Calu3 (cell line): ENCODE measurements around the gene SHISA2. TPM values are rescaled to one million over a fixed set of nuclear protein-coding genes. Genes with fewer than 3 reads are reported as not detected.

Source experiments
- BruUV-seq: library from RNA; stranded (reverse); fragments of 400-500 nt; replicated peaks from 2 replicates; lab custom pipeline; 2021; lab: Mats Ljungman, UMichigan
- CTCF ChIA-PET: fragments of 300-600 bp; sonication (Branson Sonifier 250); formaldehyde crosslinking; loops from one replicate; lab custom pipeline; 2022; ENCODE audit warnings: antibody characterized with exemption; lab: Charles Lee
- DNase-seq: peaks from one replicate; pipeline ENCODE4 v3.0.0; 2022
- H3K27ac Mint-ChIP-seq: one replicate; pipeline ENCODE4 v1.8.0; 2022; ENCODE audit warnings: mixed read lengths; ENCODE audit not compliant: unreplicated experiment
- H3K27me3 Mint-ChIP-seq: one replicate; pipeline ENCODE4 v1.8.0; 2022; ENCODE audit warnings: mixed read lengths; ENCODE audit not compliant: unreplicated experiment
- H3K36me3 Mint-ChIP-seq: one replicate; pipeline ENCODE4 v1.8.0; 2022; ENCODE audit warnings: mild to moderate bottlenecking, moderate library complexity, mixed read lengths; ENCODE audit not compliant: insufficient read depth, unreplicated experiment
- H3K4me1 Mint-ChIP-seq: one replicate; pipeline ENCODE4 v1.8.0; 2022; ENCODE audit warnings: mild to moderate bottlenecking, low read depth, mixed read lengths; ENCODE audit not compliant: unreplicated experiment
- H3K4me3 Mint-ChIP-seq: one replicate; pipeline ENCODE4 v1.8.0; 2022; ENCODE audit warnings: mild to moderate bottlenecking, low read depth, moderate library complexity, mixed read lengths; ENCODE audit not compliant: unreplicated experiment
- H3K9me3 Mint-ChIP-seq: one replicate; pipeline ENCODE4 v1.8.0; 2022; ENCODE audit warnings: low read depth, mixed read lengths; ENCODE audit not compliant: unreplicated experiment
- CTCF ChIP-seq: fragments of 200-600 bp; IDR thresholded peaks from one replicate; pipeline ENCODE4 v1.8.0; 2022; ENCODE audit warnings: antibody characterized with exemption; ENCODE audit not compliant: unreplicated experiment
- intact Hi-C: fragments of 100-400 bp; cut with micrococcal nuclease; formaldehyde crosslinking; loops from one replicate; pipeline ENCODE4 v1.10.0; 2022; ENCODE audit not compliant: unreplicated experiment
- total RNA-seq: library from RNA; stranded (reverse); gene quantifications from 2 replicates; pipeline ENCODE4 v1.2.3, GENCODE V29; 2022

The SHISA2 gene
- total RNA-seq, 1 experiment from 2014 or later: 23.2 TPM

- intact Hi-C loops: no loop called here
- no TSS peak for BruUV-seq
- no peaks in the 10 kb centered on the region for H3K9me3 Mint-ChIP-seq
Measured at GRCh38 chr13:26015271-26016125, 36.3 kb downstream of the SHISA2 start.

GRCh38 chr13:26012995-26013394 lies 38.8 kb downstream of the SHISA2 start:
- H3K27me3 Mint-ChIP-seq: no peaks in the 10 kb centered on the region
- no peak for DNase-seq
- TF ChIP-seq CTCF: no peak
- H3K36me3 Mint-ChIP-seq: no peaks in the 10 kb centered on the region
- no TSS peak for BruUV-seq
- H3K9me3 Mint-ChIP-seq: no peaks in the 10 kb centered on the region
- H3K27ac Mint-ChIP-seq: no peak overlapping the region
- intact Hi-C loops: no loop called here
- peaks cover 11% of the 10 kb centered on the region for H3K4me1 Mint-ChIP-seq
- CTCF ChIA-PET: no interaction called here
- H3K4me3 Mint-ChIP-seq: no peak overlapping the region

More at GRCh38 chr13:26015271-26016125, 36.3 kb downstream of the SHISA2 start:
- no peak for TF ChIP-seq CTCF
- CTCF ChIA-PET: no interaction called here
- H3K36me3 Mint-ChIP-seq: no peaks in the 10 kb centered on the region
- no peak overlapping the region for H3K4me3 Mint-ChIP-seq
- no peak for DNase-seq
- H3K4me1 Mint-ChIP-seq: peaks cover 24% of the 10 kb centered on the region
- no peak overlapping the region for H3K27ac Mint-ChIP-seq
- H3K27me3 Mint-ChIP-seq: no peaks in the 10 kb centered on the region

GRCh38 chr13:26011996-26012821 lies 39.6 kb downstream of the SHISA2 start:
- BruUV-seq: no TSS peak
- Mint-ChIP-seq H3K4me3 (no peak overlapping the region), H3K9me3 (no peaks in the 10 kb centered on the region), H3K27ac (no peak overlapping the region), H3K4me1 (peaks cover 13% of the 10 kb centered on the region), H3K36me3 (no peaks in the 10 kb centered on the region), H3K27me3 (no peaks in the 10 kb centered on the region)
- no peak for TF ChIP-seq CTCF
- intact Hi-C loops: no loop called here
- no peak for DNase-seq
- CTCF ChIA-PET: no interaction called here

DNA sequence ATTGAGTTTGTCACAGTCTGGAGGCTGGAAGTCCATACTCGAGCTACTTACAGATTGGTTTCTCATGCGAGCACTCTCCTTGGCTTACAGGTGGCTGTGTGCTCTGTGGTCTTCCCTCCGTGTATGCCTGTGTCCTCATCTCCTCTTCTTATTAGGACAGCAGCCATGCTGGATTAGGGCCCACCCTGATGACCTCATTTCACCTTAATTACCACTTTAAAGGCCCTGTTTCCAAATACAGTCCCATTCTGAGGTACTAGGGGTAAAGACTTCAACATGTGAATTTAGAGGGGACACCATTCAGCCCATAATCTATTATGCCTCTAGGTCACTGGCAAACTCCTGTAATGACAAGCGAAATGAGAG lies 40.6 kb downstream of the SHISA2 start:
- H3K9me3 Mint-ChIP-seq: no peaks in the 10 kb centered on the region
- no peak overlapping the region for H3K27ac Mint-ChIP-seq
- no peak for DNase-seq
- TF ChIP-seq CTCF: no peak
- H3K36me3 Mint-ChIP-seq: no peaks in the 10 kb centered on the region
- peaks cover 13% of the 10 kb centered on the region for H3K4me1 Mint-ChIP-seq
- H3K4me3 Mint-ChIP-seq: no peak overlapping the region
- intact Hi-C loops: no loop called here
- CTCF ChIA-PET: no interaction called here
- H3K27me3 Mint-ChIP-seq: no peaks in the 10 kb centered on the region
- BruUV-seq: no TSS peak
